A549 (cell line): Measurements from ENCODE around the gene BPIFB1. TPM values are rescaled to one million over a fixed set of nuclear protein-coding genes. Genes with fewer than 3 reads are reported as not detected.
A peak's percentile ranks its signal among the peaks of the same experiment; 100 is the strongest.

Experiments used
- ATAC-seq, 2 experiments: fragments of 200-7000 bp in 1 of 2; fragments of >200 bp in 1 of 2; cut with Nextera tagmentation in 1 of 2; cut with Tn5 transposase in 1 of 2; 3 replicates each; pipeline versions ENCODE4 v1.8.0 to v1.9.1; 2018 to 2020; ENCODE audit warnings: mild to moderate bottlenecking in 1 of 2, moderate library complexity in 1 of 2
- CTCF ChIA-PET: fragments of 300-600 bp; sonication (Branson Sonifier 250); formaldehyde crosslinking; extraction: SDS; loops from one replicate; lab custom pipeline; 2021; ENCODE audit warnings: antibody characterized with exemption, inconsistent platforms; lab: Yijun Ruan, JAX
- POLR2A ChIA-PET: fragments of 350-600 bp; formaldehyde crosslinking; extraction: SDS; loops from one replicate; lab custom pipeline; 2021; ENCODE audit warnings: antibody characterized with exemption, inconsistent platforms; lab: Yijun Ruan, JAX
- DNase-seq, 2 experiments: peaks; one replicate each; pipeline versions ENCODE4 v3.0.0 to v3.0.0-alpha.2; 2011 to 2016; ENCODE audit warnings: low read depth in 1 of 2, low spot score in 1 of 2
- FAIRE-seq: peaks from 2 replicates; lab custom pipeline; 2011; peaks lifted over from hg19 to GRCh38; lab: Jason Lieb, UNC
- H3K27ac ChIP-seq, 2 experiments: fragments of >200 bp; sonication (Bioruptor Twin); formaldehyde crosslinking; 3 replicates each; pipeline ENCODE4 v1.5.1; 2016 to 2017
- H3K4me1 ChIP-seq: fragments of >200 bp; sonication (Bioruptor Twin); formaldehyde crosslinking; 3 replicates; pipeline ENCODE4 v1.6.1; 2016
- H3K4me2 ChIP-seq: fragments of >200 bp; sonication (Bioruptor Twin); formaldehyde crosslinking; 3 replicates; pipeline ENCODE4 v1.6.1; 2016
- H3K4me3 ChIP-seq: fragments of >200 bp; sonication (Bioruptor Twin); formaldehyde crosslinking; 3 replicates; pipeline ENCODE4 v1.5.1; 2016
- H3K9me3 ChIP-seq: fragments of >200 bp; sonication (Bioruptor Twin); formaldehyde crosslinking; 3 replicates; pipeline ENCODE4 v1.6.1; 2016
- CEBPB ChIP-seq, 2 experiments: fragments of >200 bp in 1 of 2; sonication (Bioruptor Twin) in 1 of 2; formaldehyde crosslinking in 1 of 2; IDR thresholded peaks; 2 replicates each; pipeline ENCODE4 v1.6.1; 2012 to 2016
- CHD4 ChIP-seq: fragments of 200-600 bp; sonication (generic); IDR thresholded peaks from 2 replicates; pipeline ENCODE4 v1.6.1; 2016; ENCODE audit warnings: antibody characterized with exemption, mild to moderate bottlenecking, borderline replicate concordance
- FOSB ChIP-seq: fragments of 250-450 bp; sonication (Bioruptor Pico); IDR thresholded peaks from 2 replicates; pipeline ENCODE4 v1.5.0; 2020; ENCODE audit warnings: mild to moderate bottlenecking, moderate library complexity
- FOSL2 ChIP-seq, 2 experiments: fragments of 450-650 bp in 1 of 2; fragments of >200 bp in 1 of 2; sonication (Bioruptor Twin) in 1 of 2; formaldehyde crosslinking; IDR thresholded peaks; 2 replicates each; pipeline versions ENCODE4 v1.5.0 to v1.6.1; 2016 to 2020; ENCODE audit warnings: mild to moderate bottlenecking in 1 of 2, moderate library complexity in 1 of 2
- GATA3 ChIP-seq: IDR thresholded peaks from 2 replicates; pipeline ENCODE4 v1.6.1; 2012; ENCODE audit warnings: borderline replicate concordance
- HDAC2 ChIP-seq: fragments of 200-600 bp; sonication (generic); IDR thresholded peaks from 2 replicates; pipeline ENCODE4 v1.6.1; 2016
- HOXA7 ChIP-seq: fragments of 250-450 bp; sonication (Bioruptor Pico); IDR thresholded peaks from 2 replicates; pipeline ENCODE4 v1.5.0; 2020; ENCODE audit warnings: mild to moderate bottlenecking, moderate library complexity
- KDM1A ChIP-seq: fragments of 200-600 bp; sonication (generic); IDR thresholded peaks from 2 replicates; pipeline ENCODE4 v1.6.1; 2016; ENCODE audit warnings: low read depth, mild to moderate bottlenecking
- MAFK ChIP-seq: fragments of 450-650 bp; IDR thresholded peaks from 2 replicates; pipeline ENCODE4 v1.6.1; 2014; ENCODE audit not compliant: partially characterized antibody
- NFE2L2 ChIP-seq: fragments of 150-350 bp; conservative IDR thresholded peaks from 2 replicates; pipeline ENCODE4 v1.6.1; 2014; ENCODE audit warnings: low read length
- NPAS2 ChIP-seq: fragments of 250-450 bp; sonication (Bioruptor Pico); IDR thresholded peaks from 2 replicates; pipeline ENCODE4 v1.8.0; 2022; ENCODE audit warnings: mild to moderate bottlenecking, moderate library complexity, borderline replicate concordance
- NR3C1 ChIP-seq: fragments of >200 bp; sonication (Bioruptor Twin); formaldehyde crosslinking; IDR thresholded peaks from 3 replicates; pipeline ENCODE4 v1.6.1; 2017
- PHF8 ChIP-seq: fragments of 200-600 bp; sonication (generic); IDR thresholded peaks from 2 replicates; pipeline ENCODE4 v1.6.1; 2016; ENCODE audit warnings: low read depth, mild to moderate bottlenecking, antibody characterized with exemption, moderate library complexity, borderline replicate concordance
- RAD21 ChIP-seq, 2 experiments: fragments of >200 bp in 1 of 2; sonication (Bioruptor Twin) in 1 of 2; formaldehyde crosslinking in 1 of 2; IDR thresholded peaks in 1 of 2; conservative IDR thresholded peaks in 1 of 2; 2 replicates in 1 of 2; 3 replicates in 1 of 2; pipeline ENCODE4 v1.6.1; 2012 to 2018; ENCODE audit warnings: inconsistent platforms in 1 of 2
- RARB ChIP-seq: fragments of 250-450 bp; sonication (Bioruptor Pico); IDR thresholded peaks from 2 replicates; pipeline ENCODE4 v1.8.0; 2021; ENCODE audit warnings: mild to moderate bottlenecking, moderate library complexity
- RFX5 ChIP-seq: fragments of 450-650 bp; IDR thresholded peaks from 2 replicates; pipeline ENCODE4 v1.7.1; 2014; ENCODE audit warnings: antibody characterized with exemption, mild to moderate bottlenecking, moderate library complexity
- TFCP2L1 ChIP-seq: fragments of 250-450 bp; sonication (Bioruptor Pico); IDR thresholded peaks from 2 replicates; pipeline ENCODE4 v1.5.0; 2021; ENCODE audit warnings: mild to moderate bottlenecking
- TP53 ChIP-seq: fragments of 250-450 bp; sonication (Bioruptor Pico); IDR thresholded peaks from 2 replicates; pipeline ENCODE4 v1.5.0; 2021; ENCODE audit warnings: mild to moderate bottlenecking, moderate library complexity
- ZC3H11A ChIP-seq: fragments of 450-650 bp; IDR thresholded peaks from 2 replicates; pipeline ENCODE4 v1.6.1; 2014; ENCODE audit warnings: antibody characterized with exemption, mild to moderate bottlenecking
- ZSCAN20 ChIP-seq: fragments of 250-450 bp; sonication (Bioruptor Pico); IDR thresholded peaks from 2 replicates; pipeline ENCODE4 v1.8.0; 2022; ENCODE audit warnings: mild to moderate bottlenecking, moderate library complexity
- WGBS: methylation state at CpG from one replicate; pipeline ENCODE4 v1.1.6; 2017; ENCODE audit errors: missing lambda C conversion rate; 5-methylcytosine and 5-hydroxymethylcytosine counted together
- polyA plus RNA-seq, 4 experiments: library from polyadenylated mRNA; depleted of rRNA in 3 of 4; stranded (reverse); fragments of >200 nt; fragmentation: RNase III in 1 of 4; extraction: RNeasy Plus Mini Kit Qiagen cat#74134 plus additional on column Dnase treatment in 1 of 4; gene quantifications; 2 replicates in 3 of 4; 3 replicates in 1 of 4; pipeline ENCODE4 v1.2.3, GENCODE V29; 2011 to 2017
- TF ChIP-seq, protein P1 (sequence below): fragments of 200-600 bp; sonication (generic); IDR thresholded peaks from 2 replicates; pipeline ENCODE4 v1.6.1; 2016; ENCODE audit warnings: antibody characterized with exemption, mild to moderate bottlenecking, moderate library complexity
- TF ChIP-seq, protein P2 (sequence below): IDR thresholded peaks from 2 replicates; pipeline ENCODE4 v1.6.1; 2012; ENCODE audit warnings: low read depth, borderline replicate concordance
- TF ChIP-seq, protein P3 (sequence below): fragments of >200 bp; sonication (Bioruptor Twin); formaldehyde crosslinking; IDR thresholded peaks from 3 replicates; pipeline ENCODE4 v1.6.1; 2016
- TF ChIP-seq, protein P4 (sequence below): IDR thresholded peaks from 2 replicates; pipeline ENCODE4 v1.6.1; 2012

BPIFB1 gene
- polyA plus RNA-seq, 2 of the 4 experiments (the other 2 are of a cell fraction): 0.18 TPM; not detected in 1

DNA sequence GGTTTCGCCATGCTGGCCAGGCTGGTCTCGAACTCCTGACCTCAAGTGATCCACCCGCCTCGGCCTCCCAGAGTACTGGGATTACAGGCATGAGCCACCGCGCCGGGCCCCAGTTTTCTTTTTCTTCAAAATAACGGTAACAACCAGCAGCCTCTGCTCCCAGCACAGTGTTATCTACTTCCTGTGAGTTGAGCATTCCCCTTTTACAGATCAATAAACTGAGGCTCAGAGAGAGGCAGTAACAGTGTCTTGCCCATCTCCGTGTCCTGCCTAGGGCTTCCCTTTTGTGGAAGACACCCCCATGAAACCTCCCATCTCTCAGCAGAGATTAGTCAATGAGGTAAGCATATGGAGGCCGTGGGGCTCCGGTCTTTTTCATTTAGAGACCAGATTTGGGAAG is 29.6 kb downstream of the BPIFB1 start:
- Histone ChIP-seq H3K4me3 (no peak overlapping the region), H3K27ac (no peak overlapping the region), H3K4me2 (no peak overlapping the region), H3K9me3 (no peaks in the 10 kb centered on the region), H3K4me1 (no peaks in the 10 kb centered on the region)
- DNase-seq (no peak), ATAC-seq (no peak), FAIRE-seq (no peak)
- TF ChIP-seq CHD4 (no peak), ZSCAN20 (CRISPR knock-in tag) (no peak), ZC3H11A (no peak), RARB (no peak)
- 75% methylated on average over 11 of the region's 11 CpGs for WGBS
- ChIA-PET CTCF (no interaction called here), POLR2A (no interaction called here)

DNA sequence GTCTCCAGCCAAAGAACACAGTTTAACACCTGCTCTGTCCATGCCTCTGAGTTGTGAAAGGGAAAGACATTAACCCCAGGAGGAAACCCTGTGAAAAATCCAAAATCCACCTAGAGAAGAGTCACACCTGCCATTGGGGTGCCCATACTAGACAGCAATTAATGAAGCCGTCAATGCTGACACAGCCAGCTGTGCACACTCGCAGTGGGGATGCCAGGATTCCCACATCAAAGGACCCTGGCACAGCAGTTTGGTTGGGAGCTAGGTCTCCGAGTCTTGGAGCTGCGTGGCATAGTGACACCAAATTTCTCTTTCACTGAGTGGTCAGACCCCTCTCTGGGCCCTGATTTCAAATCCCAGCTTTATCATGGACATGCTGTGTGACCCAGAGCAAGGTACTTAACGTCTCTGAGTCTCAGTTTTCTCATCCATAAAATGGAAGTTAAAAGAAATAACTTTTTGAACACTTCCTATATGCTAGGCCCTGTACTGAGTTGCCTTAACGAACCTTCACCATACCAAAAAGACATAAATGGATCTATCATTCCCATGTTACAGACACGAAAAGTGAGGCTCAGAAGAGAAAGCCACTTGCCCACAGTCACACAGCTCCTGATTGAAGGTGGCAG is 30.8 kb downstream of the BPIFB1 start:
- CTCF ChIA-PET: interaction anchor here (1.1 to 3.1 kb wide), 2 partner anchors 13 to 17 kb away, joined by 5 to 17 read pairs; no protein-coding TSS in a partner anchor

DNA sequence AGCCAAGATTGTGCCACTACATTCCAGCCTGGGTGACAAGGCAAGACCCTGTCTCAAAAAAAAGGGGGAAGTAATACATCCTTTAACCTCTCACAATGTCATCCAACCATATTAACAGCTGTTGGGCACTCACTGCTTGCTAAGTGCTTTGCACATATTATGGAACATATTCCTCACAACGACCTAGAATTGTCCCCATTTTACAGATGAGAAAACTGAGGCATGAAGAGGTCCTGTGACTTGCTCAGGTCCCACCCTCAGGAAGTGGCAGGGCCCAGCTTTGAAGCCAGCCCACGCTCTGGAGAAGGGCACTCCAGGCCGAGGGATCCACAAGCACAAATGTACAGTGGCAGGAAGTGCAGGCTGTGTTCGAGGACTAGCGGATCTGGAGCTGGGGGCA is 33.3 kb downstream of the BPIFB1 start:
- FAIRE-seq: no peak
- TF ChIP-seq RFX5: no peak
- no peak for TF ChIP-seq TP53 (CRISPR knock-in tag)
- TF ChIP-seq, protein P1, sequence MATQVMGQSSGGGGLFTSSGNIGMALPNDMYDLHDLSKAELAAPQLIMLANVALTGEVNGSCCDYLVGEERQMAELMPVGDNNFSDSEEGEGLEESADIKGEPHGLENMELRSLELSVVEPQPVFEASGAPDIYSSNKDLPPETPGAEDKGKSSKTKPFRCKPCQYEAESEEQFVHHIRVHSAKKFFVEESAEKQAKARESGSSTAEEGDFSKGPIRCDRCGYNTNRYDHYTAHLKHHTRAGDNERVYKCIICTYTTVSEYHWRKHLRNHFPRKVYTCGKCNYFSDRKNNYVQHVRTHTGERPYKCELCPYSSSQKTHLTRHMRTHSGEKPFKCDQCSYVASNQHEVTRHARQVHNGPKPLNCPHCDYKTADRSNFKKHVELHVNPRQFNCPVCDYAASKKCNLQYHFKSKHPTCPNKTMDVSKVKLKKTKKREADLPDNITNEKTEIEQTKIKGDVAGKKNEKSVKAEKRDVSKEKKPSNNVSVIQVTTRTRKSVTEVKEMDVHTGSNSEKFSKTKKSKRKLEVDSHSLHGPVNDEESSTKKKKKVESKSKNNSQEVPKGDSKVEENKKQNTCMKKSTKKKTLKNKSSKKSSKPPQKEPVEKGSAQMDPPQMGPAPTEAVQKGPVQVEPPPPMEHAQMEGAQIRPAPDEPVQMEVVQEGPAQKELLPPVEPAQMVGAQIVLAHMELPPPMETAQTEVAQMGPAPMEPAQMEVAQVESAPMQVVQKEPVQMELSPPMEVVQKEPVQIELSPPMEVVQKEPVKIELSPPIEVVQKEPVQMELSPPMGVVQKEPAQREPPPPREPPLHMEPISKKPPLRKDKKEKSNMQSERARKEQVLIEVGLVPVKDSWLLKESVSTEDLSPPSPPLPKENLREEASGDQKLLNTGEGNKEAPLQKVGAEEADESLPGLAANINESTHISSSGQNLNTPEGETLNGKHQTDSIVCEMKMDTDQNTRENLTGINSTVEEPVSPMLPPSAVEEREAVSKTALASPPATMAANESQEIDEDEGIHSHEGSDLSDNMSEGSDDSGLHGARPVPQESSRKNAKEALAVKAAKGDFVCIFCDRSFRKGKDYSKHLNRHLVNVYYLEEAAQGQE: no peak
- TF ChIP-seq GATA3: no peak
- no peak for TF ChIP-seq CHD4
- no peaks in the 10 kb centered on the region for H3K9me3 ChIP-seq
- WGBS: 57% methylated on average over 5 of the region's 5 CpGs
- no peaks in the 10 kb centered on the region for H3K4me1 ChIP-seq
- H3K4me2 ChIP-seq: no peak overlapping the region
- POLR2A ChIA-PET: no interaction called here
- CTCF ChIA-PET: interaction anchor here (0.7 to 3.1 kb wide), 3 partner anchors 16 to 26 kb away, joined by 3 to 17 read pairs (median 4); no protein-coding TSS in a partner anchor
- H3K27ac ChIP-seq: no peak overlapping the region
- ATAC-seq: no peak
- no peak overlapping the region for H3K4me3 ChIP-seq
- DNase-seq: no peak

More for the DNA sequence above, 30.8 kb downstream of the BPIFB1 start:
- no peaks in the 10 kb centered on the region for H3K9me3 ChIP-seq
- TF ChIP-seq KDM1A: peak; percentile 21; the same call in 1 of the 2 replicates
- TF ChIP-seq, protein P2, sequence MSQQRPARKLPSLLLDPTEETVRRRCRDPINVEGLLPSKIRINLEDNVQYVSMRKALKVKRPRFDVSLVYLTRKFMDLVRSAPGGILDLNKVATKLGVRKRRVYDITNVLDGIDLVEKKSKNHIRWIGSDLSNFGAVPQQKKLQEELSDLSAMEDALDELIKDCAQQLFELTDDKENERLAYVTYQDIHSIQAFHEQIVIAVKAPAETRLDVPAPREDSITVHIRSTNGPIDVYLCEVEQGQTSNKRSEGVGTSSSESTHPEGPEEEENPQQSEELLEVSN: no peak
- H3K4me1 ChIP-seq: no peaks in the 10 kb centered on the region
- no peak for ATAC-seq
- no peak overlapping the region for H3K27ac ChIP-seq
- no peak for DNase-seq
- H3K4me2 ChIP-seq: no peak overlapping the region
- POLR2A ChIA-PET: no interaction called here
- no peak overlapping the region for H3K4me3 ChIP-seq
- no peak for FAIRE-seq
- WGBS: 61% methylated on average over 7 of the region's 7 CpGs

DNA sequence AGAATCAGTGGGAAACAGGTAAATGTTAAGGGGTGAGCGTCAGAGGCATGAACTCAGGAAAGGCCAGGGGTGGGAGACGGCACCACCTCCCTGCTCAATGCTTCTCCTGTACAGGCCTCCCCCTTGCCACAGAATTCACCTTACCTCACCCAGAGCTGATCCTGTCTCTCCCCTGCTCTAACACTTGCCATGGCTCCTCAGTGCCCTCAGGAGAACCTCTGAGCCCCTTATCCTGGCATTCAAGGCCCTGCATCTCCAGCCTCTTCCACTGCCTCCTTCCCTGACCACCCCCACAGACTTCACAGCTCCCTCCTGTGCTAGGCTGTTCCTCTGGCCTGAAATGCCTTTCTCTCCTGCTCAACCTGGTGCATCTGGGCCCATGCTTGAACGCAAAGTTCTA is 33.9 kb downstream of the BPIFB1 start:
- TF ChIP-seq TFCP2L1 (CRISPR knock-in tag): no peak
- TF ChIP-seq FOSL2 (IDR thresholded peaks at IDR 0.05): no peak
- TF ChIP-seq FOSL2 (CRISPR knock-in tag; IDR thresholded peaks at IDR 0.05): no peak
- no peak for TF ChIP-seq CHD4
- TF ChIP-seq RAD21 (conservative IDR thresholded peaks at IDR 0.05 in 1 of 2, IDR thresholded peaks at IDR 0.05 in 1 of 2): no peak
- TF ChIP-seq, protein P3, sequence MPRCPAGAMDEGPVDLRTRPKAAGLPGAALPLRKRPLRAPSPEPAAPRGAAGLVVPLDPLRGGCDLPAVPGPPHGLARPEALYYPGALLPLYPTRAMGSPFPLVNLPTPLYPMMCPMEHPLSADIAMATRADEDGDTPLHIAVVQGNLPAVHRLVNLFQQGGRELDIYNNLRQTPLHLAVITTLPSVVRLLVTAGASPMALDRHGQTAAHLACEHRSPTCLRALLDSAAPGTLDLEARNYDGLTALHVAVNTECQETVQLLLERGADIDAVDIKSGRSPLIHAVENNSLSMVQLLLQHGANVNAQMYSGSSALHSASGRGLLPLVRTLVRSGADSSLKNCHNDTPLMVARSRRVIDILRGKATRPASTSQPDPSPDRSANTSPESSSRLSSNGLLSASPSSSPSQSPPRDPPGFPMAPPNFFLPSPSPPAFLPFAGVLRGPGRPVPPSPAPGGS: no peak
- no peak for TF ChIP-seq CEBPB (IDR thresholded peaks at IDR 0.05)
- no peak for TF ChIP-seq HDAC2
- TF ChIP-seq MAFK: no peak
- TF ChIP-seq NPAS2 (CRISPR knock-in tag): no peak
- TF ChIP-seq HOXA7 (CRISPR knock-in tag): no peak
- TF ChIP-seq FOSB (CRISPR knock-in tag): no peak
- no peak for TF ChIP-seq PHF8
- TF ChIP-seq, protein P4, sequence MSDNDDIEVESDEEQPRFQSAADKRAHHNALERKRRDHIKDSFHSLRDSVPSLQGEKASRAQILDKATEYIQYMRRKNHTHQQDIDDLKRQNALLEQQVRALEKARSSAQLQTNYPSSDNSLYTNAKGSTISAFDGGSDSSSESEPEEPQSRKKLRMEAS: no peak
- no peak for TF ChIP-seq GATA3
- TF ChIP-seq NFE2L2: no peak
- TF ChIP-seq NR3C1: no peak
- ATAC-seq (no peak; a peak in 2 of 6 replicates), DNase-seq (no peak), FAIRE-seq (no peak)
- ChIA-PET CTCF (interaction anchor here (1.1 to 3.1 kb wide), 2 partner anchors 16 to 18 kb away, joined by 4 to 17 read pairs; no protein-coding TSS in a partner anchor), POLR2A (no interaction called here)
- Histone ChIP-seq H3K4me3 (no peak overlapping the region), H3K9me3 (no peaks in the 10 kb centered on the region), H3K27ac (no peak overlapping the region), H3K4me1 (no peaks in the 10 kb centered on the region), H3K4me2 (no peak overlapping the region)
- 69% methylated on average over 3 of the region's 3 CpGs for WGBS
